HepG2 (cell line): ENCODE measurements around the gene ATP6V1C2.

Source experiments
- MAFF ChIP-seq: IDR thresholded peaks from 2 replicates; pipeline ENCODE4 v1.6.1; 2011; ENCODE audit warnings: low read depth, low read length, improper control_type of control experiment
- SMARCE1 ChIP-seq: fragments of 450-650 bp; IDR thresholded peaks from 2 replicates; pipeline ENCODE4 v1.6.1; 2017; ENCODE audit warnings: borderline replicate concordance

- no peak for TF ChIP-seq MAFF
- no peak for TF ChIP-seq SMARCE1
Observed at GRCh38 chr2:10742666-10743065, 21.2 kb downstream of the ATP6V1C2 start.
